Hematopoietic multipotent progenitor cell treated with erythropoietin and hydrocortisone succinate and interleukin-3 and kit ligand, for 8 days (in vitro differentiated cells): ENCODE measurements around the gene MYL3.
"Not testable (repeated sequence)": the region's sequence is repeated elsewhere in the genome, so short reads cannot be mapped to it uniquely, and the experiment has no call there.

ENCODE experiments used
- DNase-seq: peaks from one replicate; pipeline ENCODE4 v3.0.0-alpha.2; 2015

Gene MYL3

DNA sequence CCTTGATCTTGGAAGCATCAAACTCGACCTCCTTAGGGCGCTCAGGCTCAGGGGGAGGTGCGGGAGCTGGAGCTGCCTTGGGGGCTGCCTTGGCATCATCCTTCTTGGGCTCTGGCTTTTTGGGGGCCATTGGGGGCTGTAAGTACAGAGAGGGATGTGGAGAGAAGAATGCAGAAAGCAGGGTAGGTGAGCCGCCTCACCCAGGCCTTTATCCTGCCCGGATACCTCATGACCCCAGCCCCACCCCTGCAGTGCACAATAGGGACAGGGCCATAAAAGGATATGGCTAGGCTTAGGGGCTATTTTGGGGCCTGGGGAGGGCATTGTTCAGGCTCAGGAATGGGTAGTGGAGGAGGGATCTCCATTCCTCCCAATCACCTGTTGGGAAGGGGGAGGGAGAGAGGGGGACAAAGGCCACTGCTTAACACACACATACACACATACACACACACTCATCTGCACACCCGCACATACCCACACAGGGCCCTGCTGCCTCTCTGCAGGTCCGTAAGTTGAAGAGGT is at the start of gene MYL3:
Gene MYL3 (minus strand): TSS at position 184 of the 522 bp plus-strand sequence. CDS start 54 bp downstream, at position 130.
- DNase-seq: no peak

DNA sequence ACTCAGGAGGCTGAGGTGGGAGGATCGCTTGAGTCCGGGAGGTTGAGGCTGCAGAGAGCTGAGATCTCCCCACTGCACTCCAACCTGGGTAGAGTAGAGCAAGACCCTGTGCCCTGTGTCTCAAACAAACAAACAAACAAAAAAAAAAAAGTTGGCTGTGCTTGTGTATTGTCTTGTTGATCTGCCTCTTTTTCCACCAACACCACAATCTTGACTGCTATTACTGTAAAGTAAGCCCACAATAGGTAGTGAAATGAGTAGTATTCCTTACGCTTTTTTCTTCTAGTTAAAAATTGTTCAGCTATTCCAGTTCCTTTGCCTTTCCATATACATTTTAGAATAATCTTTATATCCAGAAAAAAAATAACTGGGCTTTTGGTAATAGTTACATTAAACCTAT is 49.7 kb upstream of the MYL3 start:
- no peak for DNase-seq

GRCh38 chr3:46910914-46911313 is 47.7 kb upstream of the MYL3 start:
- not testable (repeated sequence) for DNase-seq

- DNase-seq: no peak
Measured at GRCh38 chr3:46910166-46910760, 47.0 kb upstream of the MYL3 start.

GRCh38 chr3:46909535-46910161 is 46.4 kb upstream of the MYL3 start:
- peak; percentile 83 for DNase-seq

- no peak for DNase-seq
Measured at GRCh38 chr3:46908986-46909534, 45.8 kb upstream of the MYL3 start.

GRCh38 chr3:46908294-46908985 is 45.2 kb upstream of the MYL3 start:
- no peak for DNase-seq

DNA sequence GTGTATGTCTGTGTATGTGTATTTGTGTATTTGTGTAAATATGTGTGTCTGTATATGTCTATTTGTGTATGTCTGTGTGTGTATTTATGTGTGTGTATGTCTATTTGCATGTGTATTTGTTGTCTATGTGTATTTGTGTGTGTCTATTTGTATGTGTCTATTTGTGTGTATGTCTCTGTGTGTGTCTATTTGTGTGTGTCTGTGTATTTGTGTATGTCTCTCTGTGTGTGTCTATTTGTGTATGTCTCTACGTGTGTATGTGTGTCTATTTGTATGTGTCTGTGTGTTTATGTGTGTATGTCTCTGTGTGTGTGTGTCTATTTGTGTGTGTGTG is 44.7 kb upstream of the MYL3 start:
- DNase-seq: no peak

GRCh38 chr3:46907271-46907670 is 44.0 kb upstream of the MYL3 start:
- DNase-seq: no peak

DNA sequence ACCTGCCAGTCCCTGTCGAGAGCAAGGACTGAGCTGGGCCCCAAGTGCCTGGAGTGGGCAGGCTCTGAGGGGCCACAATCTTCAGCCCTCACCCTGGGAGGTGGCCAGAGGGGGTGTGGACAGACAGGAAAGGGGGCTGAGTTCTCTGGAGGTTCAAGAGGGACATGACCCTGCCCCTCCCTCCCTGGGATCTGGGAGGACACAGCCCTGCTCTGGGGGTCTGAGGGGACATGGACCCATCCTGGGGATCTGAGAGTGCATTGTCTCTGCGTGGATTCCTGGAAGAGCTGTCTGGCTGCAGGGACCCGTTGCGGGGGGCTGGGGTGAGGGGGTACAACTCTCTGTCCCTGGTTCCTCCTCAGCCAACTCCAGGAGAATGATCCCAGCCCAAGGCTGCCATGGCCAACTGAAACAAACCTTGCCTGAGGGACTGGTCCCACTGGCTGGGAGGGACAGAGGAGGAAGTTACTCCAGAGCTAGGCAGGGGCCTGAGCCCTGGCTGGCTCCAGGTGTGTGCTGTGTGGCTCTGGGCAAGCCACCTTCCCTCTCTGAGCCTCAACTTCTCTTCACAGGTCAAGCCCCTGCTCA is 43.3 kb upstream of the MYL3 start:
- no peak for DNase-seq

- no peak for DNase-seq
Measured at GRCh38 chr3:46905661-46906451, 42.6 kb upstream of the MYL3 start.

DNA sequence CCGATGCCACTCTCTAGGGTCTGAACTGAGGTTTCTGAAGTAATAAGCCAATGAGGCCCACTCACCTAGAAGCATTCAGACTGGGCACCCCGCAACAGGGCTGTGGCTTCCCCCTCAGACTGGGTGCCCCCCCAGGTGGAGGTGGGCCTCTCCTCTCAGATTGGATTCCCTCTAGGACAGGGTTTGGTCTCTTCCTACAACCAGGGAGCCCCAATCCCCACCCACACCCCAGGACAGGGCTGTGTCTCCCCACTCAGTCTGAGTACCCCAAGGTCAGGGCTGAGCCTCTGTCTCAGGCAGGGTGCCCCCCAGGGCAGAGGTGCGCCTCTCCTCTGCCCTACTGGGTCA is 41.9 kb upstream of the MYL3 start:
- DNase-seq: no peak

GRCh38 chr3:46904303-46905212 is 41.3 kb upstream of the MYL3 start:
- DNase-seq: no peak

- DNase-seq: no peak
Measured at GRCh38 chr3:46903341-46904302, 40.4 kb upstream of the MYL3 start.

GRCh38 chr3:46902188-46902631 is 39.0 kb upstream of the MYL3 start:
- DNase-seq: no peak

GRCh38 chr3:46901591-46902187 is 38.4 kb upstream of the MYL3 start:
- no peak for DNase-seq

GRCh38 chr3:46901061-46901460 is 37.8 kb upstream of the MYL3 start:
- no peak for DNase-seq

DNA sequence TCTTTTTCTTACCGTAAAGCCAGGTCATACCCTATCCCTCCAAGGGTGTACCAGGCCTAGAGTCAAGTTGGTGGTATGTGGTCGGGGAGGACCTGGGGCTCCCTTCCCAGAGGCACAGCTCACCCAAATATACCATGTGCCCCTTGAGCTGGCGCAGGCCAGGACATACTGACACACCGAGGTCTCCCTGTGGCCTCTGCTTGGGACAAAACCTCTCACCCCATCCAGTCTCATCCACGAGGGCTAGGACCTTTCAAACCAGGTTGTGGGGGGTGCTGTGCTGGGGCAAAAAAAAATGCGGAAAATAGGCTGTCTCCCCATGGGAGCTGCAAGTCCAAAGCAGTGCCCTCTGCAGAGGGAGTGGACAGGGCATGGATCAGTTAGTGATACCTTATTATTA is 37.1 kb upstream of the MYL3 start:
- no peak for DNase-seq

GRCh38 chr3:46900007-46900292 is 36.7 kb upstream of the MYL3 start:
- no peak for DNase-seq
